Right renal cortex interstitium (tissue), 3 donors: ENCODE measurements around the gene PPP2R5C. TPM values are rescaled to one million over a fixed set of nuclear protein-coding genes. Genes with fewer than 3 reads are reported as not detected.

ENCODE experiments used
- DNase-seq, 3 donors: peaks; one replicate each; pipeline ENCODE4 v3.0.0-alpha.2; 2013; ENCODE audit warnings: low read depth in 3 of 3, low spot score in 2 of 3
- polyA plus RNA-seq, 3 donors: library from polyadenylated mRNA; unstranded; fragments of 120-200 nt; gene quantifications; one replicate each; pipeline ENCODE4 v1.2.1, GENCODE V29; 2013; ENCODE audit not compliant: insufficient read length in 3 of 3

Gene PPP2R5C
- polyA plus RNA-seq, 3 donors, result 105 to 114 (median 106) TPM

- no peak for DNase-seq
These were observed 97.5 kb downstream of the PPP2R5C start for GRCh38 chr14:101858791-101859537.

- DNase-seq, result no peak
These were observed 98.0 kb downstream of the PPP2R5C start for GRCh38 chr14:101859538-101859902.

GRCh38 chr14:101859958-101860357 is 98.4 kb downstream of the PPP2R5C start:
- no peak for DNase-seq

GRCh38 chr14:101861464-101861863 is 100.0 kb downstream of the PPP2R5C start:
- no peak for DNase-seq

- DNase-seq, result no peak
These were observed 100.7 kb downstream of the PPP2R5C start for GRCh38 chr14:101862177-101862576.

GRCh38 chr14:101862711-101863110 is 101.2 kb downstream of the PPP2R5C start:
- DNase-seq, result no peak

- DNase-seq, result no peak
These were observed 103.8 kb downstream of the PPP2R5C start for GRCh38 chr14:101865288-101865687.

- no peak for DNase-seq
These were observed 106.3 kb downstream of the PPP2R5C start for GRCh38 chr14:101867854-101868253.

- DNase-seq, result no peak
These were observed 107.7 kb downstream of the PPP2R5C start for GRCh38 chr14:101869217-101869616.

GRCh38 chr14:101870273-101870939 is 108.9 kb downstream of the PPP2R5C start:
- no peak for DNase-seq

GRCh38 chr14:101872346-101872745 is 110.8 kb downstream of the PPP2R5C start:
- DNase-seq, result no peak

- DNase-seq, result no peak
These were observed 111.7 kb downstream of the PPP2R5C start for GRCh38 chr14:101873076-101873825.

- no peak for DNase-seq
These were observed 112.5 kb downstream of the PPP2R5C start for GRCh38 chr14:101873991-101874390.

- no peak for DNase-seq
These were observed 113.7 kb downstream of the PPP2R5C start for GRCh38 chr14:101875041-101875726.

- peak; percentile 9 to 21 (median 14) for DNase-seq
These were observed 114.4 kb downstream of the PPP2R5C start for GRCh38 chr14:101875727-101876554.

GRCh38 chr14:101876555-101876938 is 115.0 kb downstream of the PPP2R5C start:
- no peak for DNase-seq

GRCh38 chr14:101877766-101878165 is 116.3 kb downstream of the PPP2R5C start:
- no peak for DNase-seq

- DNase-seq, result no peak
These were observed 116.8 kb downstream of the PPP2R5C start for GRCh38 chr14:101878211-101878821.

GRCh38 chr14:101878822-101879528 is 117.5 kb downstream of the PPP2R5C start:
- DNase-seq, result no peak
